Measurements from ENCODE around the gene C6orf52.

C6orf52 gene

GRCh38 chr6:10695086-10695657 lies 756 bp upstream of the C6orf52 start:
- DNase-seq (ENCODE audit: extremely low read depth, low read depth) = no peak
- TF ChIP-seq, protein P1, sequence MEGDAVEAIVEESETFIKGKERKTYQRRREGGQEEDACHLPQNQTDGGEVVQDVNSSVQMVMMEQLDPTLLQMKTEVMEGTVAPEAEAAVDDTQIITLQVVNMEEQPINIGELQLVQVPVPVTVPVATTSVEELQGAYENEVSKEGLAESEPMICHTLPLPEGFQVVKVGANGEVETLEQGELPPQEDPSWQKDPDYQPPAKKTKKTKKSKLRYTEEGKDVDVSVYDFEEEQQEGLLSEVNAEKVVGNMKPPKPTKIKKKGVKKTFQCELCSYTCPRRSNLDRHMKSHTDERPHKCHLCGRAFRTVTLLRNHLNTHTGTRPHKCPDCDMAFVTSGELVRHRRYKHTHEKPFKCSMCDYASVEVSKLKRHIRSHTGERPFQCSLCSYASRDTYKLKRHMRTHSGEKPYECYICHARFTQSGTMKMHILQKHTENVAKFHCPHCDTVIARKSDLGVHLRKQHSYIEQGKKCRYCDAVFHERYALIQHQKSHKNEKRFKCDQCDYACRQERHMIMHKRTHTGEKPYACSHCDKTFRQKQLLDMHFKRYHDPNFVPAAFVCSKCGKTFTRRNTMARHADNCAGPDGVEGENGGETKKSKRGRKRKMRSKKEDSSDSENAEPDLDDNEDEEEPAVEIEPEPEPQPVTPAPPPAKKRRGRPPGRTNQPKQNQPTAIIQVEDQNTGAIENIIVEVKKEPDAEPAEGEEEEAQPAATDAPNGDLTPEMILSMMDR (IDR thresholded peaks at IDR 0.05; ENCODE audit: low read depth, low read length) = no peak

DNA sequence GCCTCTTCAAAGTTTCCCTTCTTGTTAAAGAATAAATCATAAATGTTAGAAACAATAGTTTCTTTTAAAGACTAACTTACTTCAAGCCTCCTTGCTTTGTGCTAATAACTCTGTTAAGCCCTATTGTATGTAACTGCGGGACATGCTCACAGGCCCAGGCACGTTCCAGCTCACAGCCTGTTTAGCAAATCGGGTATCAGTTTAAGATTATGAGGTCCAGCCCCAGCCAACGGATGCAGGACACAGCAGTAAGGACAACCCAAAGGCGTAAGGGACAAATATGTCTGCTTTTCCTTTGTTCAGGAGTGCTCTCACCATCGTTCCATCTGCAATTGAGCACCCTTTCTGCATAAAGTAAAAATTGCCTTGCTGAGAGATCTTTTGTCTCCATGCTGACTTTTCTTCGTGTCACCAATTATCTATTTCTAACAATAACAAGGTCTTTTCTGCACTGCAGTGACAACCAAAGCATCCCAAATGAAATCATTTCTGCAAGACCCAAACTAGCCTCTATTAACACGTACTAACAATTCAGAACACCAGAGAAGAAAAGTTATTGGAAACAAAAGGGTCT lies 1.4 kb downstream of the C6orf52 start:
- no peak for DNase-seq (ENCODE audit: extremely low read depth, low read depth)
- TF ChIP-seq, protein P1 (IDR thresholded peaks at IDR 0.05; ENCODE audit: low read depth, low read length) = no peak

DNA sequence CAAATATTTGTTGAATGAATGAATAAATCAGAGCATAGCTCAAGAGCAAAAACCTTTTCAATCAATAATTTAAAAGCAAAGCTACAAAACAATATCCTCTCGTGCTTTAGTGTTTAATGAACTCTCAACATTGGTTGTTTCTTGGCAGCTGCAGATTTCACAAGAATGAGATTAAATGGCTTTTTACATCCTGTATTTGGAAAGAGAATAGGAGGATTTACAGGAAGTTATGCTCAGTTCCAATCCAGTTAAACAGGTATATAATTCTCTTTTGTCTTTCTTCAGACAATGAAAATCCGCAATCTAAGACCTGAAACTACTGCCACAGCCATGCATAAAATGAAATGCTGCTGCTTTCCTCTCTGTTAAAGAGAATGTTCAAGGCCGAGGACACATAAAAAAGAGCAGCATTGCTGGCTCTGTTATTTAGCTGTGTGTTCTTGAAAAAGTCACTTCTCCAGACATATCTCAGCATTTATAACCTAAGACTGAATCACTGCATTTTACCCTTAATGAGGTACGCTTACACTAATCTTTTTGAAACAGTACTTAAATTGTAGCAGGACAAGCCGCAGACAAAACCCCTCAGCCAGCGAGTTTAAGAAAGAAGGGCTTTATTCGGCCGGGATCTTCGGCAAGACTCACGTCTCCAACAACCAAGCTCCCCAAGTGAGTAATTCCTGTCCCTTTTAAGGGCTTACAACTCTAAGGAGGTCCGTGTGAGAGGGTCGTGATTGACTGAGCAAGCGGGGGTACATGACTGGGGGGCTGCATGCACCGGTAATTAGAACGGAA lies 3.6 kb downstream of the C6orf52 start:
- TF ChIP-seq, protein P1 (IDR thresholded peaks at IDR 0.05; ENCODE audit: low read depth, low read length) = no peak
- no peak for DNase-seq (ENCODE audit: extremely low read depth, low read depth)

DNA sequence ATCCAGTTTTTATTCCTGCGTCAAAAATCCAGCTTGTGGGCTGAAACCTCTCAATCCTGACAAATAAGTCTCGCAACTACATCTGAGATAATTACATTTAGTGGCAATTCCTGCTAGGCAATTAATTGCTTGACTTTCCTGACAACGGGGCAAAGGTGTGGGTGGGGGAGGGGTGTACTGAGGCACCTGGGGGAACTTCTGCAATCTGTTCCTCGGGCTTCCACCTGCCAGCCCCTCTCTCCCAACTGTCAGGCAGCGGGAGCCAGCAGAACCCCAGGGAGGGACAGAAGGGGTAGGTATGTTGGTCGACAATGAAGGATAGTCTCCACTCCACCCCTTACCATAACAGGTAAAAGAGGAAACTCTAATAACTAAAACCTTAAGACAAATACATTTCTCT lies 6.8 kb downstream of the C6orf52 start:
- TF ChIP-seq, protein P1 (IDR thresholded peaks at IDR 0.05; ENCODE audit: low read depth, low read length) = no peak
- no peak for DNase-seq (ENCODE audit: extremely low read depth, low read depth)

DNA sequence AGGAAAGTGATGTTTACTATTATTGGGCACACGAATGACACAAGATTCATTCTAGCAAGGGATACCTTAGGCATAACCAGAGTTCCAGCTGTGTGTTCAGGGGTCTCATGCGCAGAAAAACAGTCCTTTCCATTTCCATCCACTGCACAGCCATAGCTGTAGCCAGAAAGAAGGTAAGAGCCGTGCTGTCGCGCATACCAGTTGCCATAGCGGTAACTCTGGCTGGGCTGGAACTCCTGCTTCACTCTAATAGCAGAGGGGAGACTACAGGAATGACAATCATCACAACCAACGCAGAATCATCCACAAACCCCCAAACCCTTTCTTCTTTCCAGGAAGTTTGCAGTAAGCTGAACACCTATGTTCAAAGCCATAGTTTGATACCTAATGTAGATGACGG lies 7.5 kb downstream of the C6orf52 start:
- no peak for DNase-seq (ENCODE audit: extremely low read depth, low read depth)
- TF ChIP-seq, protein P1 (IDR thresholded peaks at IDR 0.05; ENCODE audit: low read depth, low read length) = no peak

DNA sequence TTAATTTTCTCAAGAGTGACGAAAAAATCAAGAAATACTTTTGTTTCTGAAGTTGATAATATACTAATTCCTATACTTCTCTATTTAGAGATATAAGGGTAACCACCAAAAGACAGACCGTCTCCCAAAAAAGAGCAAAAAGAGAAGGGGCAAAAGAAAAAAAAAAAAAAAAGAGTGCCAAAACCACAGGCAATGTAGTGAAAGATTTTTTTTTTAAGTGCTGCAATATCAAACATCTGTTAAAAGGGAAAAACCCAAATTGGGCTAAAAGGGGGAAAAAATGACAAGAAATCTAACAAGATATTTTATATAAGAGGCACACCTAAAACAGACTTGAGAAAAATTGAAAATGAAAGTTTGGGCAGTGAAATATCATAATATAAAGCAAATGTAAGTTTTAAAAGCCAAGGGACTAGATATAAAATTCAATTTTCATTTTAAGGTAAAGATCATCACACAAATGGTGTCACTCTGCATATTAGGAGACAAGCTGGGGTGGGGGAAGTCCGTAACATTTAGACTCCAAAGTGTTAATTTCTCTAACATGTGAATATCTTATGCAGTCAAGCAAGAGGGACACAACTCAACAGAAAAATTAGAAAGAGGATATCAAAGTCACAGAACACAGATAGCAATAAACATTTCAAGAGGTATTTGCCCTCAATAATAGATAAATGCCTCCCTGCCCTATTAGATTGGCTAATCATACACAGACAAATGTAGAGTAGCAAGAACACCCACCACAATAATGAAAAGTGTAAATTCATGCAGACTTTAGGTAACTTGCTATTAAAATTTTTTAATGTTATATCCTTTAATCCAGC lies 9.1 kb downstream of the C6orf52 start:
- DNase-seq (ENCODE audit: extremely low read depth, low read depth) = no peak
- TF ChIP-seq, protein P1 (IDR thresholded peaks at IDR 0.05; ENCODE audit: low read depth, low read length) = no peak

All from AG09319 (cell line).